ENCODE measurements around the gene DUSP15.
"Not testable (repeated sequence)": the region's sequence is repeated elsewhere in the genome, so short reads cannot be mapped to it uniquely, and the experiment has no call there.

The DUSP15 gene

GRCh38 chr20:31815408-31816188, 54.7 kb downstream of the DUSP15 start:
- no peaks in the 10 kb centered on the region for H4K20me1 ChIP-seq (ENCODE audit: insufficient read depth, low read length, poor library complexity, severe bottlenecking)
- H3K9me2 ChIP-seq (replicated peaks; ENCODE audit: low read depth, low read length) = no peaks in the 10 kb centered on the region
- no peak overlapping the region for H3K4me3 ChIP-seq (ENCODE audit: low read length, poor library complexity, severe bottlenecking)
- peaks cover 10% of the 10 kb centered on the region for H3K4me1 ChIP-seq (ENCODE audit: insufficient read depth, low read length, poor library complexity, severe bottlenecking)
- no peaks in the 10 kb centered on the region for H3K27me3 ChIP-seq (ENCODE audit: insufficient read depth, low read length, poor library complexity, severe bottlenecking)
- H3K79me2 ChIP-seq (ENCODE audit: insufficient read depth, low read length) = no peaks in the 10 kb centered on the region
- H3K4me2 ChIP-seq (ENCODE audit: low read depth, low read length, poor library complexity, severe bottlenecking) = peak overlapping the region; percentile 31
- H3K36me3 ChIP-seq (ENCODE audit: insufficient read depth, low read length) = no peaks in the 10 kb centered on the region
- no peak overlapping the region for H3K9ac ChIP-seq (ENCODE audit: low read depth, low read length, poor library complexity, severe bottlenecking)
- no peaks in the 10 kb centered on the region for H3K9me3 ChIP-seq (ENCODE audit: insufficient read depth, low read depth, low read length)
- no peak for TF ChIP-seq CTCF (conservative IDR thresholded peaks at IDR 0.05; ENCODE audit: low read length)
- no peak for TF ChIP-seq EZH2phosphoT487 (IDR thresholded peaks at IDR 0.05; ENCODE audit: borderline replicate concordance)
- H2AFZ ChIP-seq (ENCODE audit: low read length) = no peak overlapping the region
- no peaks in the 10 kb centered on the region for H3F3A ChIP-seq (ENCODE audit: low read depth)

- H3K4me2 ChIP-seq (ENCODE audit: low read depth, low read length, poor library complexity, severe bottlenecking); H3K4me3 ChIP-seq (ENCODE audit: low read length, poor library complexity, severe bottlenecking); H2AFZ ChIP-seq (ENCODE audit: low read length); H3K9me2 ChIP-seq (replicated peaks; ENCODE audit: low read depth, low read length); H3K9ac ChIP-seq (ENCODE audit: low read depth, low read length, poor library complexity, severe bottlenecking); H3K9me3 ChIP-seq (ENCODE audit: insufficient read depth, low read depth, low read length); H3K79me2 ChIP-seq (ENCODE audit: insufficient read depth, low read length); H3K36me3 ChIP-seq (ENCODE audit: insufficient read depth, low read length); H3K4me1 ChIP-seq (ENCODE audit: insufficient read depth, low read length, poor library complexity, severe bottlenecking); H3K27me3 ChIP-seq (ENCODE audit: insufficient read depth, low read length, poor library complexity, severe bottlenecking); H3F3A ChIP-seq (ENCODE audit: low read depth); H4K20me1 ChIP-seq (ENCODE audit: insufficient read depth, low read length, poor library complexity, severe bottlenecking): not testable (repeated sequence)
These were observed 56.2 kb downstream of the DUSP15 start for GRCh38 chr20:31814142-31814541.

GRCh38 chr20:31813611-31814010, 56.7 kb downstream of the DUSP15 start:
- Histone ChIP-seq H2AFZ (ENCODE audit: low read length) (no peak overlapping the region), H3K4me1 (ENCODE audit: insufficient read depth, low read length, poor library complexity, severe bottlenecking) (peaks cover 10% of the 10 kb centered on the region), H4K20me1 (ENCODE audit: insufficient read depth, low read length, poor library complexity, severe bottlenecking) (no peaks in the 10 kb centered on the region), H3K9me2 (replicated peaks; ENCODE audit: low read depth, low read length) (no peaks in the 10 kb centered on the region), H3K36me3 (ENCODE audit: insufficient read depth, low read length) (no peaks in the 10 kb centered on the region), H3K4me3 (ENCODE audit: low read length, poor library complexity, severe bottlenecking) (no peak overlapping the region), H3K79me2 (ENCODE audit: insufficient read depth, low read length) (no peaks in the 10 kb centered on the region), H3K9ac (ENCODE audit: low read depth, low read length, poor library complexity, severe bottlenecking) (no peak overlapping the region), H3F3A (ENCODE audit: low read depth) (no peaks in the 10 kb centered on the region), H3K9me3 (ENCODE audit: insufficient read depth, low read depth, low read length) (no peaks in the 10 kb centered on the region), H3K4me2 (ENCODE audit: low read depth, low read length, poor library complexity, severe bottlenecking) (no peak overlapping the region), H3K27me3 (ENCODE audit: insufficient read depth, low read length, poor library complexity, severe bottlenecking) (no peaks in the 10 kb centered on the region)
- TF ChIP-seq CTCF (conservative IDR thresholded peaks at IDR 0.05; ENCODE audit: low read length) (no peak), EZH2phosphoT487 (IDR thresholded peaks at IDR 0.05; ENCODE audit: borderline replicate concordance) (no peak)

All from Loucy (cell line).